ENCODE measurements around the gene S100B.
"Not testable (repeated sequence)": the region's sequence is repeated elsewhere in the genome, so short reads cannot be mapped to it uniquely, and the experiment has no call there.

DNA sequence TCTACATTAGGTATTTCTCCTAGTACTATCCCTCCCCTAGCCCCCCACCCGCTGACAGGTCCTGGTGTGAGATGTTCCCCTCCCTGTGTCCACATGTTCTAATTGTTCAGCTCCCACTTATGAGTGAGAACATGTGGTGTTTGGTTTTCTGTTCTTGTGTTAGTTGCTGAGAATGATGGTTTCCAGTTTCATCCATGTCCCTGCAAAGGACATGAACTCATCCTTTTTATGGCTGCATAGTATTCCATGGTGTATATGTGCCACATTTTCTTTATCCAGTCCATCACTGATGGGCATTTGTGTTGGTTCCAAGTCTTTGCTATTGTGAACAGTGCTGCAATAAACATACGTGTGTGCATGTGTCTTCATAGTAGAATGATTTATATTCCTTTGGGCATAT, 26.0 kb upstream of the S100B start:
- not testable (repeated sequence) for TF ChIP-seq POLR2A (IDR thresholded peaks at IDR 0.05)
- TF ChIP-seq, protein P1, sequence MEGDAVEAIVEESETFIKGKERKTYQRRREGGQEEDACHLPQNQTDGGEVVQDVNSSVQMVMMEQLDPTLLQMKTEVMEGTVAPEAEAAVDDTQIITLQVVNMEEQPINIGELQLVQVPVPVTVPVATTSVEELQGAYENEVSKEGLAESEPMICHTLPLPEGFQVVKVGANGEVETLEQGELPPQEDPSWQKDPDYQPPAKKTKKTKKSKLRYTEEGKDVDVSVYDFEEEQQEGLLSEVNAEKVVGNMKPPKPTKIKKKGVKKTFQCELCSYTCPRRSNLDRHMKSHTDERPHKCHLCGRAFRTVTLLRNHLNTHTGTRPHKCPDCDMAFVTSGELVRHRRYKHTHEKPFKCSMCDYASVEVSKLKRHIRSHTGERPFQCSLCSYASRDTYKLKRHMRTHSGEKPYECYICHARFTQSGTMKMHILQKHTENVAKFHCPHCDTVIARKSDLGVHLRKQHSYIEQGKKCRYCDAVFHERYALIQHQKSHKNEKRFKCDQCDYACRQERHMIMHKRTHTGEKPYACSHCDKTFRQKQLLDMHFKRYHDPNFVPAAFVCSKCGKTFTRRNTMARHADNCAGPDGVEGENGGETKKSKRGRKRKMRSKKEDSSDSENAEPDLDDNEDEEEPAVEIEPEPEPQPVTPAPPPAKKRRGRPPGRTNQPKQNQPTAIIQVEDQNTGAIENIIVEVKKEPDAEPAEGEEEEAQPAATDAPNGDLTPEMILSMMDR (IDR thresholded peaks at IDR 0.05) = not testable (repeated sequence)
